ENCODE data around the gene CTNNA2.

- TF ChIP-seq CTCF (IDR thresholded peaks at IDR 0.05) (no peak), POLR2AphosphoS5 (IDR thresholded peaks at IDR 0.05; ENCODE audit: insufficient read depth in 1 of 2, low read depth in 1 of 2) (no peak), POLR2A (IDR thresholded peaks at IDR 0.05) (no peak)
Measured at GRCh38 chr2:80461505-80462197, 948.8 kb downstream of the CTNNA2 start.

Data from vagina (tissue), 2 donors.